Smooth muscle cell of the pulmonary artery (primary cell): ENCODE data around the gene MCTP2. TPM values are rescaled to one million over a fixed set of nuclear protein-coding genes. Genes with fewer than 3 reads are reported as not detected.

Experiments used
- total RNA-seq: library from RNA; depleted of rRNA; stranded (reverse); fragments of >200 nt; gene quantifications from 2 replicates; pipeline ENCODE4 v1.2.3, GENCODE V29; 2014

Gene MCTP2, protein sequence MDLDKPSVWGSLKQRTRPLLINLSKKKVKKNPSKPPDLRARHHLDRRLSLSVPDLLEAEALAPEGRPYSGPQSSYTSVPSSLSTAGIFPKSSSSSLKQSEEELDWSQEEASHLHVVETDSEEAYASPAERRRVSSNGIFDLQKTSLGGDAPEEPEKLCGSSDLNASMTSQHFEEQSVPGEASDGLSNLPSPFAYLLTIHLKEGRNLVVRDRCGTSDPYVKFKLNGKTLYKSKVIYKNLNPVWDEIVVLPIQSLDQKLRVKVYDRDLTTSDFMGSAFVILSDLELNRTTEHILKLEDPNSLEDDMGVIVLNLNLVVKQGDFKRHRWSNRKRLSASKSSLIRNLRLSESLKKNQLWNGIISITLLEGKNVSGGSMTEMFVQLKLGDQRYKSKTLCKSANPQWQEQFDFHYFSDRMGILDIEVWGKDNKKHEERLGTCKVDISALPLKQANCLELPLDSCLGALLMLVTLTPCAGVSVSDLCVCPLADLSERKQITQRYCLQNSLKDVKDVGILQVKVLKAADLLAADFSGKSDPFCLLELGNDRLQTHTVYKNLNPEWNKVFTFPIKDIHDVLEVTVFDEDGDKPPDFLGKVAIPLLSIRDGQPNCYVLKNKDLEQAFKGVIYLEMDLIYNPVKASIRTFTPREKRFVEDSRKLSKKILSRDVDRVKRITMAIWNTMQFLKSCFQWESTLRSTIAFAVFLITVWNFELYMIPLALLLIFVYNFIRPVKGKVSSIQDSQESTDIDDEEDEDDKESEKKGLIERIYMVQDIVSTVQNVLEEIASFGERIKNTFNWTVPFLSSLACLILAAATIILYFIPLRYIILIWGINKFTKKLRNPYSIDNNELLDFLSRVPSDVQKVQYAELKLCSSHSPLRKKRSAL
- 3.1 and 8.9 TPM in 2 replicates for total RNA-seq

DNA sequence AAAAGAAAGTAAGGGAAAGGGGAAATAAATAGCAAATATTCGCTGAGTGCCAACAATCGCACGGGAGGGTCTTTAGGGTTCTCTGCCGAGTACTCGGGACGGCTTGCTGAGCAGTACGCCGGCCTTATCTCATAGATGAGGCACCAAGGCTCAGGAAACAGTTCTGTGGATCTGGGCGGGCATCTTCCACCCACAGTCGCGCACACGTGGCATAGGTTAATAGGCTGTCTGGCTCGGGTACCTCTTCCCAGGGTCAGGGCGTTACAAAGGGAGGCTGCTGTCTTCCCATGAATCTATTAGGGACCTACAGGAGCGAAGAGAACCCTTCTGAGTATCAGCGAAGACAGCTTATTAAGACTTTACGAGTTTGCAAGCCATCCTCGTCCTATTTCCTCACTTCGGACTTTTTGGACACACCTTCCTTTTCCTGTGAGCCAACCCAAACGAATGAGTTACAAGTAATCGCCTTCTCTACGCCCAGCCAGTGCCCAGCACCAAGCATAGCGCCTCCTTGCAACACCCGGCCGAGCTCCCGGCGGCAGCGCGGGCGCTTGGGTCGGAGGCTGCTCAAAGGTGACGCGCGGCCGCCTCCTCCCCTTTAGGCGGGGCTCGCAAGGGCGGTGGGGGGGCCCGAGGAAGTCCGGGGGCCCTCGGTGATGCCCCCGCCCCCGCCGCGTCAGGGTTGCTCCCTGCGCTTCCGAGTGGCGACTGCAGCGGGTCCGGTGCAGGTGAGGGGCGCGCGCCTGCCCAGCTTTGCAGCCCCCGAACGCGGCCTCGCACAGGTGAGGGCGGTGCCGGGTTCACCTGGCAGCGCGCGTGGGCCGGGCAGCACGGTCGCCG lies at the start of gene MCTP2:
MCTP2 (plus strand) TSS at position 679 of the 840 bp plus-strand sequence. CDS start 66,705 bp downstream, outside the sequence.

